Hepatocyte (in vitro differentiated cells): ENCODE data around the gene AP3D1. TPM values are rescaled to one million over a fixed set of nuclear protein-coding genes. Genes with fewer than 3 reads are reported as not detected.

Experiments
- DNase-seq: peaks from one replicate; pipeline ENCODE4 v3.0.0-alpha.2; 2016; ENCODE audit warnings: low spot score
- H2AFZ ChIP-seq: fragments of 200-600 bp; sonication (generic); 2 replicates; pipeline ENCODE4 v1.6.0; 2016; ENCODE audit warnings: antibody characterized with exemption, mild to moderate bottlenecking
- H3K27ac ChIP-seq: fragments of 200-600 bp; sonication (generic); 2 replicates; pipeline ENCODE4 v1.5.1; 2016; ENCODE audit warnings: mild to moderate bottlenecking
- H3K27me3 ChIP-seq: fragments of 200-600 bp; sonication (generic); 2 replicates; pipeline ENCODE4 v1.6.1; 2016
- H3K36me3 ChIP-seq: fragments of 200-600 bp; sonication (generic); replicated peaks from 2 replicates; pipeline ENCODE4 v1.5.1; 2016; ENCODE audit warnings: low read depth; ENCODE audit not compliant: insufficient read depth
- H3K4me1 ChIP-seq: fragments of 200-600 bp; sonication (generic); 2 replicates; pipeline ENCODE4 v1.5.1; 2016; ENCODE audit warnings: mild to moderate bottlenecking, moderate library complexity; ENCODE audit not compliant: insufficient read depth
- H3K4me2 ChIP-seq: fragments of 200-600 bp; sonication (generic); 2 replicates; pipeline ENCODE4 v1.6.0; 2016
- H3K4me3 ChIP-seq: fragments of 200-600 bp; sonication (generic); 2 replicates; pipeline ENCODE4 v1.5.1; 2016; ENCODE audit warnings: mild to moderate bottlenecking
- H3K79me2 ChIP-seq: fragments of 200-600 bp; sonication (generic); 2 replicates; pipeline ENCODE4 v1.6.0; 2017; ENCODE audit warnings: mild to moderate bottlenecking
- H3K9me2 ChIP-seq: fragments of 200-600 bp; sonication (generic); replicated peaks from 2 replicates; pipeline ENCODE4 v1.6.0; 2017; ENCODE audit warnings: mild to moderate bottlenecking; ENCODE audit not compliant: insufficient read depth
- H3K9me3 ChIP-seq: fragments of 200-600 bp; sonication (generic); 2 replicates; pipeline ENCODE4 v1.5.1; 2016; ENCODE audit warnings: low read depth, mild to moderate bottlenecking
- H4K20me1 ChIP-seq: fragments of 200-600 bp; sonication (generic); 2 replicates; pipeline ENCODE4 v1.6.0; 2016; ENCODE audit warnings: mild to moderate bottlenecking; ENCODE audit not compliant: insufficient read depth, poor library complexity, severe bottlenecking
- CTCF ChIP-seq: fragments of 200-600 bp; sonication (generic); IDR thresholded peaks from 2 replicates; pipeline ENCODE4 v1.5.1; 2016; ENCODE audit warnings: antibody characterized with exemption, mild to moderate bottlenecking; ENCODE audit not compliant: poor library complexity
- EZH2 ChIP-seq: fragments of 200-600 bp; sonication (generic); IDR thresholded peaks from 2 replicates; pipeline ENCODE4 v1.6.1; 2016; ENCODE audit warnings: antibody characterized with exemption, mild to moderate bottlenecking, borderline replicate concordance
- EZH2phosphoT487 ChIP-seq: fragments of 200-600 bp; sonication (generic); IDR thresholded peaks from one replicate; pipeline ENCODE4 v1.6.1; 2018; ENCODE audit warnings: antibody characterized with exemption, mild to moderate bottlenecking, low read depth, moderate library complexity; ENCODE audit not compliant: unreplicated experiment, severe bottlenecking
- WGBS: methylation state at CpG from one replicate; pipeline ENCODE4 v1.1.6; 2016; ENCODE audit warnings: low lambda C conversion rate; ENCODE audit errors: missing lambda C conversion rate; 5-methylcytosine and 5-hydroxymethylcytosine counted together
- polyA plus RNA-seq: library from polyadenylated mRNA; unstranded; fragments of >200 nt; fragmentation: Nextera tagmentation; extraction: Ambion mirVana; gene quantifications from 2 replicates; pipeline ENCODE4 v1.2.1, GENCODE V29; 2016
- total RNA-seq: library from RNA; depleted of rRNA; stranded (reverse); fragments of >200 nt; gene quantifications from 2 replicates; pipeline ENCODE4 v1.2.3, GENCODE V29; 2014

Gene AP3D1
- total and polyA plus RNA-seq, 2 experiments from 2014 or later = 102 to 108 TPM

- H3K36me3 ChIP-seq = no peaks in the 10 kb centered on the region
- no peaks in the 10 kb centered on the region for H3K27me3 ChIP-seq
- no peak overlapping the region for H3K4me2 ChIP-seq
- no peaks in the 10 kb centered on the region for H3K9me3 ChIP-seq
- peaks cover 3% of the 10 kb centered on the region for H3K79me2 ChIP-seq
- H3K4me3 ChIP-seq = no peak overlapping the region
- H3K27ac ChIP-seq = no peak overlapping the region
- H3K4me1 ChIP-seq = no peaks in the 10 kb centered on the region
- no peak for DNase-seq
- no peak overlapping the region for H2AFZ ChIP-seq
- H4K20me1 ChIP-seq = peaks cover 10% of the 10 kb centered on the region
- no peaks in the 10 kb centered on the region for H3K9me2 ChIP-seq
- 96% methylated on average over 31 of the region's 31 CpGs for WGBS
- TF ChIP-seq EZH2 (no peak), EZH2phosphoT487 (no peak), CTCF (no peak)
These were observed 31.2 kb downstream of the AP3D1 start for GRCh38 chr19:2119921-2120785.

GRCh38 chr19:2118438-2118837, 32.9 kb downstream of the AP3D1 start:
- H3K9me2 ChIP-seq = no peaks in the 10 kb centered on the region
- H3K27me3 ChIP-seq = no peaks in the 10 kb centered on the region
- no peak overlapping the region for H3K4me3 ChIP-seq
- WGBS = 90% methylated on average over 18 of the region's 18 CpGs
- H4K20me1 ChIP-seq = peaks cover under 1% of the 10 kb centered on the region
- H3K4me2 ChIP-seq = no peak overlapping the region
- H3K36me3 ChIP-seq = no peaks in the 10 kb centered on the region
- no peak for DNase-seq
- no peak overlapping the region for H2AFZ ChIP-seq
- H3K4me1 ChIP-seq = no peaks in the 10 kb centered on the region
- peaks cover 1% of the 10 kb centered on the region for H3K79me2 ChIP-seq
- TF ChIP-seq EZH2 = no peak
- TF ChIP-seq CTCF = no peak
- no peak for TF ChIP-seq EZH2phosphoT487
- H3K27ac ChIP-seq = no peak overlapping the region
- H3K9me3 ChIP-seq = no peaks in the 10 kb centered on the region

GRCh38 chr19:2117215-2117960, 34.0 kb downstream of the AP3D1 start:
- H4K20me1 ChIP-seq = no peaks in the 10 kb centered on the region
- no peak overlapping the region for H3K27ac ChIP-seq
- no peaks in the 10 kb centered on the region for H3K36me3 ChIP-seq

More at GRCh38 chr19:2117215-2117960, 34.0 kb downstream of the AP3D1 start:
- no peaks in the 10 kb centered on the region for H3K79me2 ChIP-seq
- WGBS = 95% methylated on average over 27 of the region's 27 CpGs
- H3K4me3 ChIP-seq = no peak overlapping the region
- H3K4me1 ChIP-seq = no peaks in the 10 kb centered on the region
- H3K9me3 ChIP-seq = no peaks in the 10 kb centered on the region
- no peaks in the 10 kb centered on the region for H3K27me3 ChIP-seq
- no peak overlapping the region for H3K4me2 ChIP-seq
- H3K9me2 ChIP-seq = no peaks in the 10 kb centered on the region
- TF ChIP-seq CTCF (no peak), EZH2phosphoT487 (no peak), EZH2 (no peak)
- no peak for DNase-seq
- H2AFZ ChIP-seq = no peak overlapping the region
